UCSD-AML1 (cell line): Measurements from ENCODE around the gene PHRF1.

Experiments used
- DNase-seq: peaks from one replicate; lab custom pipeline; 2025; ENCODE audit not compliant: unreplicated experiment; lab: John Stamatoyannopoulos, UW

The PHRF1 gene

DNA sequence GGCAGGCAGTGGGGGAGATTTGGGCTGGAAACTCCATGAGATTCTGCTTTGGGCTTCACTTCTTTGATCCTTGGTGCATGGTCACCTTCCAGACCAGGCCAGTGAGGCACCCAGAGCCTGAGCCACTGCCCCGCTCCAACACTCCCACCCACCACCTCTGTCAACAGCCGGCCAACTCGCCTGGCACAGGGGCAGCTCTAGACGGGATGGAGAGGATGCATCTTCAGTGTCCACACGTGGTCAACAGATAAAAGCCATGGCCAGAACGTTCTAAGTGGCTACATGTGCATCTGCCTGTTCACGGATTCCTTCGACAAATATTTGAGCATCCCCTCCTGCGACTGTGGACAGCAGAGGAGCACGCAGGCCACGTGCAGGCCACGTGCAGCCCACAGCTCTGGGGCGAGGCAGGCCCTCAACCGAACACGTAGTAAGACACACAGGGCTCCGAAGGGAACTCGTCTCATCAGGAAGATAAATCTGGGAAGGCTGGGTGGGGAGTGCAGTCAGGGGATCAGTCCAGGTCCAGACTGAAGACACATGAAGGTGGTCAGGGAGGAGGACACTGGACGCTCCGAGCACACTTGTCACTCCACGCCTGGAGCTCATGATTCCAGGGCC, 37.7 kb upstream of the PHRF1 start:
- no peak for DNase-seq

- DNase-seq: no peak
Measured at GRCh38 chr11:539971-540481, 36.2 kb upstream of the PHRF1 start.

- no peak for DNase-seq
Measured at GRCh38 chr11:540583-541432, 35.5 kb upstream of the PHRF1 start.

- no peak for DNase-seq
Measured at GRCh38 chr11:541433-541885, 34.8 kb upstream of the PHRF1 start.

GRCh38 chr11:544817-545166, 31.5 kb upstream of the PHRF1 start:
- DNase-seq: no peak

GRCh38 chr11:545171-545570, 31.1 kb upstream of the PHRF1 start:
- DNase-seq: no peak

DNA sequence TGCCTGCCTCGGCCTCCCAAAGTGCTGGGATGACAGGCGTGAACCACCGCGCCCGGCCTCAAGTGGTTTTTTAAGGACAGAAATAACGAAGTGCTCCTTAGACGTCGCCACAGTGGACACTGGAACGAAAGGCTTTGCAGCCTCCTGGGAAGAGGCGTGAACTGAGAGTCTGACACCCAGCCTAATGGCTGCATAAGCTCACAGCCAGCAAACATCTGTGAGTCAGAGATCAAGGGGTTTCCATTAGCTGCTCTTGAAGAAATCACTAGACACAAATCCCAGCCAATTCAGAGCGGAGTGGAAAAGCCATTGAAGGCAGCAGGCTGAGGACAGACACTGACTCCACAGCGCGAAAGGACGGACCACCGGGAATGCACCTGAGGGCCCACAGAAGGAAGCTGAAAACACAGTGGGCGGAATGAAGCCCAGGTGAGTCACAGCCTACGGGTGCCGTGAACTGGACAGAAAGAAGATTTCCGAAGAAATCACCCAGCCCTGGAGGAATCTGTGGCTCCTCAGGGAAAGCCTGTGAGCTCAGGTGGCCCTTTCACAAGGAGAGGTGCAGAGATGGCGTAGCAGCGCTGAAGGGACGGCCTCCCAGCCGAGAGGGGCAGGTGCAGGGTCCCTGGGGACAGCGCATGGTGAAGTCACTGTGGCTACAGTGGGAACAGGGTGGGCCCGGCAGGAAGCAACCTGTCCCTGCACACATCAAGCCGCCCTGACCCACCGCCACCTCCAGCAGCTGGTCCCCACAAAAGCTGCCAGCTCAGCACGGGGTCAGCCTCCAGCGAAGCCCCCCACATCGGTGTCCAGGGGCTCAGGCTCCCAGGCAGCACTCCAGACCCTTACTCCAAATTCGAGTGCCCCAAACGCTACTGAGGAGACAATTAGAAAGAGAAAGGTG, 27.3 kb upstream of the PHRF1 start:
- no peak for DNase-seq

DNA sequence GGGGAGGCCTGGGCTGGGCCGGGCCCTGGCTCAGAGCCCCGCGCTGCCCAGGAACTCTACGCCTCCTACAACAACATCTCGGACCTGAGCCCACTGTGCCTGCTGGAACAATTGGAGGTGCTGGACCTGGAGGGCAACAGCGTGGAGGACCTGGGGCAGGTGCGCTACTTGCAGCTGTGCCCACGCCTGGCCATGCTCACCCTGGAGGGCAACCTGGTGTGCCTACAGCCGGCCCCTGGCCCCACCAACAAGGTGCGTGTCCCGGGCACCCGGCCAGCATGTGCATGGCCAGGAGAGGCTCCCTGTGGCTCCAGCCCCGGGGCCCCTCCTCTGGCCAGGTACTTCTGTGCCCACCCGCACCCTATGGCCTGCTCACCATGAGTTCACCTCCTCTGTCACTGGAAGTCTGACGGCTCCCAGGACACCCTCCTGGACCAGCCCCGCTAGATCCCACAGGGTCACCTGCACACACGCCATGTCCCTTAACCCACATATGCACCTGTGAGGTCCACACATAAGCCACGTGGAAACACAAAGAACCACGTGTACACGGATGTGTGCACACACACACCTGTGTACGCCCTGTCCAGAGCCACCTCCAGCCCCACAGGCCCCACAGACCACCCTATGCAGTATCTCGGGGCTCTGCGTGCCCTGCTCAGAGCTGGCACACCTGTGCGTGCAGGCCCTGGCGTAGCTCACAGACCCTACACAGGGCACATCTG, 26.1 kb upstream of the PHRF1 start:
- DNase-seq: no peak

GRCh38 chr11:550746-551085, 25.6 kb upstream of the PHRF1 start:
- DNase-seq: no peak

GRCh38 chr11:551131-551530, 25.1 kb upstream of the PHRF1 start:
- DNase-seq: no peak

DNA sequence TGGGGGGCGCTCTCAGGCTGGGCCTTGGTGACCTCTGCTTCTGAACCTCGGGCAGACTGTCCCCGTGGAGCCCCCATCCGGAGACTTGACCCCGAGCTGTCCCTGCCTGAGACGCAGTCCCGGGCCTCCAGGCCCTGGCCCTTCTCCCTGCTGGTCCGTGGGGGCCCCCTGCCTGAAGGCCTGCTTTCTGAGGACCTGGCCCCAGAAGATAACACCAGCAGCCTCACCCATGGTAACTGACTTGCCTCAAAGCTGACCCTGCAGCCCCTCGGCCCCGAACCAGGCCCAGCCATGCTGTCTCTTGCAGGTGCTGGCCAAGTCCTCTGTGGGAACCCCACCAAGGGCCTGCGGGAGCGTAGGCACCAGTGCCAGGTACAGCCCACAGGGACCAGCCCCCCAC, 24.7 kb upstream of the PHRF1 start:
- DNase-seq: no peak

- DNase-seq: no peak
Measured at GRCh38 chr11:553083-553987, 22.9 kb upstream of the PHRF1 start.

DNA sequence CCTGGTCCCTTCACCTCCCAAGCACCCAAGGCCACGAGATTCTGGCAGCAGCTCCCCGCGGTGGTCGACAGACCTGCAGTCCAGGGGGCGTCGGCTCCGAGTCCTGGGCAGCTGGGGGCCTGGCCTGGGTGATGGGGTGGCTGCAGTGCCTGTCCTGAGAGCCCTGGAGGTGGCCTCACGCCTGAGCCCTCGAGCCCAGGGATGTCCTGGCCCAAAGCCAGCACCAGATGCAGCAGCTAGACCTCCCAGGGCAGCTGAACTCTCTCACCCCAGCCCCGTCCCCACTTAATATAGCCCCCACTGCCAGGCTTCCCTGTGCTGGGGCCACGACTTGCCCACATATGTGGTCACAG, 22.3 kb upstream of the PHRF1 start:
- no peak for DNase-seq

DNA sequence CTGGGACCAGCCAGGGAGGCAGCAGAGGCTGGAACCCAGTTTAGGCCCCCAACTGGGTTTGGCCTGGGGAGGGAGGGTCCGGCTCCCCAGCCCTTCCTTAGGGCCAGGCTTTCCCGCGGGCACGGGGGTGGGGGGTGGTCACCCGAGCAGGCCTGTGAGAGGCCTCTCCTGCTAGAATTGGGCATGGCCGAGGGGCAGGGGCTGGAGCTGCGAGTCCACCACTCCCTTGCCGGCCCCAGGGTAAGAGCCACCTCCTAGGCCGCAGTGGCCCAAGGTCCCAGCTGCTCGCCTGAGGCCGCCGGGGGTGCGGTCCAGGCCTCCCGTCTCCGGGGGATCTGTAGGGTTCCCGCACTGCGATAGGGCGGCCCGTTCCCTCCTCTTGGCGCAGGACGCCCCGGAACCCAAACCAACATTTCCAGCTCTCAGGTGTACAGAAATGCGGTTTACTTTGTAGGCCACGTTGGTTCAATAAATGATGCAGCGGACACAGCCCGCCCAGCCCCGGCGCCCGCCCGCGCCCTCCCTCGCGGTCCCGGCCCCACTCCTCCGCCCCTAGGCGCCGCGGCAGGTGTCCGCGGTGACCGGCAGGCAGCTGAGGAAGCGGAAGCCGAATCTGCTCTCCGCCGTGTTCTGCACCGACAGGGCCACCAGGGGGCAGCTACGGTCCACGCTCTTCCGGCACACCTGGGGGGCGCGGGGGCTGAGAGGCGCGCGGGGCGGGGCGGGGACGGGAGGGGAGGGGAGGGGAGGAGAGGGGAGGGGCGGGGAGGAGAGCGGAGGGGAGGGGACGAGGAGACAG, 21.6 kb upstream of the PHRF1 start:
- DNase-seq: peak; percentile 58

- DNase-seq: no peak
Measured at GRCh38 chr11:555227-555779, 21.0 kb upstream of the PHRF1 start.

- DNase-seq: no peak
Measured at GRCh38 chr11:555780-556661, 20.2 kb upstream of the PHRF1 start.

DNA sequence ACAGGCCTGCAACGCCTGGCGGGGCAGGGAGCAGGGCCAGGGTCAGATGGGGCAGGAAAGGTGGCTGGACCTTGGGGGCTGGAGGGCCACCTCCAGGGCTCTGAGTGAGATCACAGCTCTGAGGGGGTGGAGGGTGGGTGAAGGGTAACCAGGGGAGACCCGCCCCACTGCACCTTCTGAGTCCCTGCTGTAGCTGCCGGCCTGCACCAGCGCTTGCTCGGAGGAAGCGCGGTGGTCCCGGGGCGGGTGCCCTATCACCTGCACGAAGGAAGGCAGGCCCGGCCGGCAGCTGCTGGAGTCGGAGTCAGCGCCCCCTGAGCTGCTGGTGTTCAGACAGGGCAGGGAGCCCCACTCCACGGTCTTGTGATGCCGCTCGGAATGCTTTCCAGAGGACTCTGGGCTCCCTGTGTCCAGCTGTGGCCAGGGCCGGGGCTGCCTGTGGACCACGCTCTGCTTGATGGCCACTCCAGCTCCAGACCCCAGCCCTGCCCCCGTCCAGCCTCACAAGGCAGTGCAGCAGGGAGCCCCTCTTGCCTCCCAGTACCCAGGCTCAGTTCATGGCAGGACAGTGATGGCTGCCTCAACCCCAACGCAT, 19.5 kb upstream of the PHRF1 start:
- DNase-seq: no peak
